Transverse colon (tissue), 4 donors: ENCODE results near the gene IL23A. TPM values are rescaled to one million over a fixed set of nuclear protein-coding genes. Genes with fewer than 3 reads are reported as not detected.
A peak's percentile ranks its signal among the peaks of the same experiment; 100 is the strongest.

Experiments
- DNase-seq: peaks from one replicate; pipeline ENCODE4 v3.0.0-alpha.2; 2019
- H3K27ac ChIP-seq, 4 donors: fragments of 200-600 bp; sonication (generic); 2 replicates each; pipeline ENCODE4 v1.5.1; 2016 to 2018; ENCODE audit warnings: inconsistent platforms in 4 of 4
- H3K27me3 ChIP-seq: fragments of 200-600 bp; sonication (generic); 2 replicates; pipeline ENCODE4 v1.5.1; 2017; ENCODE audit warnings: inconsistent platforms
- H3K36me3 ChIP-seq, 4 donors: fragments of 200-600 bp; sonication (generic); 2 replicates each; pipeline ENCODE4 v1.5.1; 2017 to 2019; ENCODE audit warnings: inconsistent platforms in 4 of 4
- H3K4me1 ChIP-seq, 4 donors: fragments of 200-600 bp; sonication (generic); 2 replicates each; pipeline ENCODE4 v1.5.1; 2017 to 2020; ENCODE audit warnings: inconsistent platforms in 4 of 4
- H3K4me3 ChIP-seq, 4 donors: fragments of 200-600 bp; sonication (generic); 1 replicate in 1 of 4; 2 replicates in 3 of 4; pipeline versions ENCODE4 v1.5.1 to v1.6.1; 2017 to 2019; ENCODE audit warnings: inconsistent platforms in 4 of 4
- H3K9me3 ChIP-seq, 2 donors: fragments of 200-600 bp; sonication (generic); 2 replicates each; pipeline ENCODE4 v1.5.1; 2017 to 2019; ENCODE audit warnings: inconsistent platforms in 2 of 2
- EP300 ChIP-seq: sonication (generic); formaldehyde crosslinking; IDR thresholded peaks from one replicate; pipeline ENCODE4 v1.6.1; 2017; ENCODE audit warnings: antibody characterized with exemption, low read depth
- POLR2A ChIP-seq: fragments of 450-650 bp; IDR thresholded peaks from one replicate; pipeline ENCODE4 v1.6.1; 2016; ENCODE audit warnings: antibody characterized with exemption, mild to moderate bottlenecking, moderate library complexity
- POLR2AphosphoS5 ChIP-seq, 3 donors: sonication (generic); formaldehyde crosslinking; IDR thresholded peaks; one replicate each; pipeline ENCODE4 v1.6.1; 2016; ENCODE audit warnings: antibody characterized with exemption in 3 of 3
- WGBS, 2 donors: methylation state at CpG; one replicate each; pipeline ENCODE4 v1.1.5; 2018; ENCODE audit warnings: low coverage in 1 of 2; 5-methylcytosine and 5-hydroxymethylcytosine counted together
- in situ Hi-C, 4 donors: fragments of 200-750 bp; cut with MboI; loops; one replicate each; pipeline versions ENCODE4 v1.15.0 to v1.15.1; 2017; ENCODE audit warnings: low sequenced_read_pairs in 3 of 4, low pct_ligation_motif_present in 1 of 4, low pct_unique_long_range_greater_than_20kb in 1 of 4
- intact Hi-C: fragments of 100-400 bp; cut with DNase I; formaldehyde crosslinking; loops from one replicate; pipeline ENCODE4 v1.15.1; 2023; ENCODE audit warnings: low total_unique reads
- total RNA-seq, 4 donors: library from RNA; depleted of rRNA; stranded (reverse); fragments of >200 nt; gene quantifications; one replicate each; pipeline ENCODE4 v1.1.0, GENCODE V29; 2016
- TF ChIP-seq, protein P1 (sequence below), 5 experiments: fragments of 200-600 bp in 3 of 5; fragments of 450-650 bp in 2 of 5; sonication (generic) in 3 of 5; IDR thresholded peaks; 1 replicate in 2 of 5; 2 replicates in 3 of 5; pipeline ENCODE4 v1.5.1; 2016 to 2017; ENCODE audit warnings: antibody characterized with exemption in 5 of 5, inconsistent platforms in 3 of 5, mild to moderate bottlenecking in 2 of 5, moderate library complexity in 1 of 5

IL23A gene
- total RNA-seq, 4 donors from 2014 or later: 1.3 TPM; not detected in 3

DNA sequence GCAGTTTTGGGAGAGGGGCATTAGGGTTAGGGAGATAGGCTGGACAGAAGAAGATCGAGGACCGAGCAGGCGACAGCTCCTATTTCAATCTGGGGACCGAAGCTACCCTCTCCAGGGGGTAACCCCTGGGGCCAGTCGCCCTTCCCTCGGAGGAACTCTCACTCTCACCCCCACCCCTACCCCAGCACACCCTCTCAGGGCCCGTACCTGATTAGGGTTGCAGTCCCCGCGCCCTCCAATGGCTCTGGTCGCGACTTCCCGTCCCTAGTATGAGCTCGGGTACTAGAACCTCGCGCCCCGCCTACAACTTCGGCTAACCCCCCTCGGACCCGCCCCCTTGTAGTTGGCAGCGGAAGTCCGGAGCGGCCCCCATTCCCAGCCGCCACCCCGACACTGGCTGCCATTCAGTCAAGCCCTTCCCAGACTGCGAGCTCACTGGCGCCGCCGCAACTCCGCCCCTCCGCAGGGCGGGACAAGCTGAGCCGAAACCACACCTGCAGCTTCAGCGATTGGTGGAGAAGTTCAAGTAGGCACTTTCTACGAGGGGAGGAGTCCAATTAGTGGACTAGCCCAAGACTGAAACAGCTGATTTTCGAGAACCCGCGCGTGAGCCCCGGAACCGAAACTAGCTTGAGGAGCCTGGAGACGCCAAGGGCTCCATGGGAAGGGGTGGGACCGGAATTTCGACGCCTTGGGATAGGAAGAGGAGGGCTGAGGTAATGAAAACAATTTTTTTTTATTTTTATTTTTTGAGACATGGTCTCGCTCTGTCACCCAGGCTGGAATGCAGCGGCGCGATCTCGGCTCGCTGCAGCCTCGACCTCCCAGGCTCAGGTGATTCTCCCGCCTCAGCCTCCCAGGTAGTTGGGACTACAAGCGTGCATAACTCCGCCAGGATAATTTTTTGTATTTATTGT is 21.4 kb downstream of the IL23A start, which contains the start of gene STAT2:
STAT2 (minus strand) TSS at position 257 of the 917 bp plus-strand sequence. CDS start 3,536 bp downstream, outside the sequence.
- 0% methylated on average over 54 of the region's 54 CpGs; no CpG with 5 or more reads in 1 of the 2 donors for WGBS, 2 donors
- Histone ChIP-seq H3K27ac (peak within 1 kb of the TSS; percentile 89 to 96 (median 92)), H3K4me3 (peak within 1 kb of the TSS; percentile 47 to 98 (median 60)), H3K27me3 (no peaks in the 10 kb centered on the region), H3K9me3 (no peaks in the 10 kb centered on the region), H3K4me1 (peaks cover 8 to 23% (median 12%) of the 10 kb centered on the region in 4 donors), H3K36me3 (peaks cover 0 to 12% (median 3%) of the 10 kb centered on the region in 4 donors)
- peak; percentile 99 for DNase-seq
- intact Hi-C loops (no loop called here), in situ Hi-C loops (no loop called here)
- TF ChIP-seq, protein P1, sequence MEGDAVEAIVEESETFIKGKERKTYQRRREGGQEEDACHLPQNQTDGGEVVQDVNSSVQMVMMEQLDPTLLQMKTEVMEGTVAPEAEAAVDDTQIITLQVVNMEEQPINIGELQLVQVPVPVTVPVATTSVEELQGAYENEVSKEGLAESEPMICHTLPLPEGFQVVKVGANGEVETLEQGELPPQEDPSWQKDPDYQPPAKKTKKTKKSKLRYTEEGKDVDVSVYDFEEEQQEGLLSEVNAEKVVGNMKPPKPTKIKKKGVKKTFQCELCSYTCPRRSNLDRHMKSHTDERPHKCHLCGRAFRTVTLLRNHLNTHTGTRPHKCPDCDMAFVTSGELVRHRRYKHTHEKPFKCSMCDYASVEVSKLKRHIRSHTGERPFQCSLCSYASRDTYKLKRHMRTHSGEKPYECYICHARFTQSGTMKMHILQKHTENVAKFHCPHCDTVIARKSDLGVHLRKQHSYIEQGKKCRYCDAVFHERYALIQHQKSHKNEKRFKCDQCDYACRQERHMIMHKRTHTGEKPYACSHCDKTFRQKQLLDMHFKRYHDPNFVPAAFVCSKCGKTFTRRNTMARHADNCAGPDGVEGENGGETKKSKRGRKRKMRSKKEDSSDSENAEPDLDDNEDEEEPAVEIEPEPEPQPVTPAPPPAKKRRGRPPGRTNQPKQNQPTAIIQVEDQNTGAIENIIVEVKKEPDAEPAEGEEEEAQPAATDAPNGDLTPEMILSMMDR (IDR thresholded peaks at IDR 0.05): no peak
- TF ChIP-seq EP300 (peak; percentile 53), POLR2A (peak; percentile 89), POLR2AphosphoS5 (IDR thresholded peaks at IDR 0.05) (peak; percentile 84 to 86 (median 85))

DNA sequence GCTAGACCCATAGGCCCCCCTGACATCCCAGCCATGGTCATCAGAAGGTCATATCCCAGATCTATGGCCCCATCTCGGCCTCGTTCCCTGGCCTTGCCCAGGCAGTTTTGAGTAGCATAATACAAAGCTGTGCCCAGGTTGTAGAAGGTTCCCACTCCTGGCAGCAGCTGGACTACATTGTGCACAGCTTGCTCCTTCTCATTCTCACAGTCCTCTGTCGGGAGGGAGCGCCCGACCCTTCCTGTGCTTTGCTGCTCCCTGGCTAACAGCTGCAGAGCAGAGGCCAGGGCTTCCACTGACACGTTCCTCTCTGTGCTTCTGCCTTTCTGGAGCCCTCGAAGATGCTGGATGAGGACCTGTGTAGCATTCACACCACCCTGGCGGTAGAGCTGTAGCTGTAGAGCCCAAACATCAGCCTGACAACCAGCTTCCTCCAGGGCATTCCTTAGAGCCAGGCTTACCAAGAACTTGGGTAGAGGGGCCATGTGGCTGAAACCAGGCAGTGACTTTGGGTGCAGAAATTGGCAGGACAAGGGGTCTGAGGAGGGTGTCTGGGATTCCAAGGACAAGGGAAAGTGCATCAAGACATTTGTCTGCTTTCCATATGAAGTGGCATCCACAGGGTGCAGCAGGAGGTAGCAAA is 22.9 kb downstream of the IL23A start:
- H3K36me3 ChIP-seq: no peaks in the 10 kb centered on the region
- peaks cover 8 to 23% (median 12%) of the 10 kb centered on the region in 4 donors for H3K4me1 ChIP-seq
- H3K9me3 ChIP-seq: no peaks in the 10 kb centered on the region
- no peak overlapping the region for H3K27ac ChIP-seq
- WGBS, 2 donors: 82% methylated on average over 8 of the region's 8 CpGs; no CpG with 5 or more reads in 1 of the 2 donors
- no peak for TF ChIP-seq EP300
- TF ChIP-seq POLR2AphosphoS5 (IDR thresholded peaks at IDR 0.05): no peak
- TF ChIP-seq POLR2A: no peak
- TF ChIP-seq, protein P1 (IDR thresholded peaks at IDR 0.05): no peak
- no peak for DNase-seq
- in situ Hi-C loops: no loop called here
- no peak overlapping the region for H3K4me3 ChIP-seq
- intact Hi-C loops: no loop called here
- H3K27me3 ChIP-seq: no peaks in the 10 kb centered on the region

DNA sequence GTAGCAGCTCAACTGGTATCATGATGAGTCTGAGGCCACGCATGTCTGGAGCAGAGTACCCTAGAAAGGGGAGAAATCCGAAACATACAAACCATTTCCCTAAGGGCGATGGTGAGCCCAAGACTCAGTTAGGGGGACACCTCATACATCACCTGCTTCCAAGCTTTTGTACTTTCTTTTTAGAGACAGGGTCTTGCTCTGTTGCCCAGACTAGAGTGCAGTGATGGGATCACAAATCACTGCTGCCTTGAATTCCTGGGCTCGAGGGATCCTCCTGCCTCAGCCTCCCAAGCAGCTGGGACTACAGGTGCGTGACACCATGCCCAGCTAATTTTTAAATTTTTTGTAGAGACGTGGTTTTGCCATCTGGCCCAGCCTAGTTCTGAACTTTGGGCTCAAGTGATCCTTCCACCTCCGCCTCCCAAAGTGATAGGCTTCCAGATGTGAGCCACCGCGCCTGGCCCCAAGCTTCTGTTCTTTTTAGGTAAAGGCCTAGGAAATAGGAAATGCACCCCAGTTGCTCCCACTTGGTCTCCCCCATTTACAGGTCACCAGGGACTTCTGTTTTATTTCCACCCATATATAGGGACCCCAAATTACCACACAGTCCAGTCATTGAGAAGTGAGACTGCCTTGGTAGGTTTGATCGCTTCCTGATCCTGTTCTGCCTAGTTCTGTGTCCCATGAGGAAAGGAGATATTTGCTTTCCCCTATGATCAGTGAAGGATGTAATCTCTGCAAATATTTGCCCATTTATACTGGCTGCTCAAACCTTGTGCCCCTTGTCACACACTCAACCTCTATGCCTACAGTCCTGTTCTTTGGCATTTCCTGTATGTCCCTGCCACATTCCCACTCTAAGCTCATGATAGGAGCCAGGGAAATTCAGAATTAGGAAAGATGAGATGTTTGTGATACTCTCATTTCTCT is 23.7 kb downstream of the IL23A start, which contains the start of gene APOF:
APOF (minus strand) TSS at position 728 of the 930 bp plus-strand sequence; CDS start at position 616, 112 bp downstream.
- Histone ChIP-seq H3K4me3 (no peak within 1 kb of the TSS), H3K27me3 (no peaks in the 10 kb centered on the region), H3K9me3 (no peaks in the 10 kb centered on the region), H3K4me1 (peaks cover 8 to 23% (median 12%) of the 10 kb centered on the region in 4 donors), H3K27ac (no peak within 1 kb of the TSS), H3K36me3 (no peaks in the 10 kb centered on the region)
- WGBS, 2 donors: 89 to 90% methylated on average over 4 to 10 of the region's 10 CpGs
- intact Hi-C loops: no loop called here
- DNase-seq: no peak
- TF ChIP-seq POLR2A (no peak), EP300 (no peak), POLR2AphosphoS5 (IDR thresholded peaks at IDR 0.05) (no peak)
- TF ChIP-seq, protein P1 (IDR thresholded peaks at IDR 0.05): no peak
- in situ Hi-C loops: no loop called here
